ENCODE results near the gene TNFRSF4. TPM values are rescaled to one million over a fixed set of nuclear protein-coding genes. Genes with fewer than 3 reads are reported as not detected.

Gene TNFRSF4
- polyA plus RNA-seq, 2 of the 4 experiments (the other 2 are of a cell fraction), result not detected

GRCh38 chr1:1181938-1182410 is 32.0 kb downstream of the TNFRSF4 start:
- POLR2A ChIA-PET, result no interaction called here
- Histone ChIP-seq H3K9me3 (no peaks in the 10 kb centered on the region), H3K4me3 (no peak overlapping the region), H3K4me1 (no peaks in the 10 kb centered on the region), H3K27ac (no peak overlapping the region), H3K4me2 (no peak overlapping the region)
- FAIRE-seq (no peak), ATAC-seq (no peak), DNase-seq (ENCODE audit: low read depth in 1 of 2, low spot score in 1 of 2) (no peak)
- TF ChIP-seq FOSL2 (IDR thresholded peaks at IDR 0.05) (no peak), FOSL2 (CRISPR knock-in tag; IDR thresholded peaks at IDR 0.05) (no peak), JUN (IDR thresholded peaks at IDR 0.05) (no peak), CEBPB (IDR thresholded peaks at IDR 0.05) (no peak), HOXB5 (CRISPR knock-in tag; IDR thresholded peaks at IDR 0.05) (no peak), ELK1 (IDR thresholded peaks at IDR 0.05; ENCODE audit: low read depth, low read length) (no peak), HES2 (IDR thresholded peaks at IDR 0.05) (no peak), CHD2 (IDR thresholded peaks at IDR 0.05; ENCODE audit: low read length, partially characterized antibody) (no peak), SMC3 (IDR thresholded peaks at IDR 0.05) (no peak), HOXB13 (CRISPR knock-in tag; IDR thresholded peaks at IDR 0.05; ENCODE audit: low read depth) (no peak), MAX (IDR thresholded peaks at IDR 0.05) (no peak), EHF (CRISPR knock-in tag; IDR thresholded peaks at IDR 0.05) (no peak), MYC (IDR thresholded peaks at IDR 0.05; ENCODE audit: borderline replicate concordance, low read length) (no peak), HMGXB4 (CRISPR knock-in tag; IDR thresholded peaks at IDR 0.05; ENCODE audit: borderline replicate concordance) (no peak), CBX8 (IDR thresholded peaks at IDR 0.05) (no peak), ZFP36 (IDR thresholded peaks at IDR 0.05; ENCODE audit: borderline replicate concordance, partially characterized antibody) (no peak)
- CTCF ChIA-PET, result interaction anchor here (1.1 kb wide), 1 partner anchor 110 kb away, joined by 3 read pairs; no protein-coding TSS in a partner anchor
- WGBS (ENCODE audit: missing lambda C conversion rate), result 85% methylated on average over 13 of the region's 21 CpGs

- TF ChIP-seq REST (IDR thresholded peaks at IDR 0.05), result no peak
- no peak for TF ChIP-seq CHD4 (IDR thresholded peaks at IDR 0.05; ENCODE audit: borderline replicate concordance)
- H3K9me3 ChIP-seq, result no peaks in the 10 kb centered on the region
- no peak for FAIRE-seq
- CTCF ChIA-PET, result interaction anchor here (1.1 kb wide), 1 partner anchor 111 kb away, joined by 3 read pairs; no protein-coding TSS in a partner anchor
- 83% methylated on average over 16 of the region's 26 CpGs for WGBS (ENCODE audit: missing lambda C conversion rate)
- POLR2A ChIA-PET, result no interaction called here
- no peak for ATAC-seq
- H3K4me1 ChIP-seq, result no peaks in the 10 kb centered on the region
- no peak overlapping the region for H3K4me3 ChIP-seq
- no peak overlapping the region for H3K4me2 ChIP-seq
- no peak overlapping the region for H3K27ac ChIP-seq
- no peak for DNase-seq (ENCODE audit: low read depth in 1 of 2, low spot score in 1 of 2)
Measured at GRCh38 chr1:1181129-1181937, 32.6 kb downstream of the TNFRSF4 start.

Measured in A549 (cell line).